ENCODE data around the gene OSBP. TPM values are rescaled to one million over a fixed set of nuclear protein-coding genes. Genes with fewer than 3 reads are reported as not detected.

OSBP gene
- polyA plus RNA-seq, 1 donor (not counting 4 experiments of a cell fraction or from before 2014, with no cell fraction given), result 31.9 TPM

DNA sequence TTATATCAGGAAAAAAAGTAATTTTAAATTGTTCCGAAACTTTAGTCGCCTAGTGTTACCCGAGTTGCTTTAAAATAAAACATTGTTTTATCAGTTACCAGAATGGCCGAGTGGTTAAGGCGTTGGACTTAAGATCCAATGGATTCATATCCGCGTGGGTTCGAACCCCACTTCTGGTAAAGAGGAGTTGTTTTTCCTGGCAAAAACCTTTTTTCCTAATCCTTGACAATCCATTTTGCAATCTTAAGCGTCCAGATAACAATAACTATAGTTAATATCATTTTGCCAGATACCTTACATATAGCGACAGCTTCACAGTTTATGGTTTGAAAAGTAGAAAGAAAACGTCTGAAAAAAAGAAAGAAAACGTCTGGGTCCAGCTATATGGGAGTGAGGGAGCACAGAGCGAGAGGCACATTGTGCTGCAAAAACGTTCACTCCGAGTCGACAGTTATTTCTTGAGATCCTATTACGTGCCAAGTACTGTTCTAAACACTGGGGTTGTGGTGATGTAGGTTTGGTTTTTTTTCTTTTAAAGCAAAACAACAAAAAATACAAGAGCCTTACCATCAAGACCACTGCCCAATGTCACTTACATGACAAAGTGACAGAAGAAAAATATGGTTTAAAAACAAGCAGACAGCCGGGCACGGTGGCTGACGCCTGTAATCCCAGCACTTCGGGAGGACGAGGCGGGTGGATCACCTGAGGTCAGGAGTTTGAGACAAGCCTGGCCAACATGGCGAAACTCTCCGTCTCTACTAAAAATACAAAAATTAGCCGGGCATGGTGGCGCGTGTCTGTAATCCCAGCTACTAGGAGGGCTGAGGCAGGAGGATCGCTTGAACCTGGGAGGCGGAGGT, 63.7 kb downstream of the OSBP start:
- Histone ChIP-seq H2AFZ (ENCODE audit: control insufficient read depth, low read length) (peak overlapping the region; percentile 59), H3K4me3 (ENCODE audit: control insufficient read depth in 2 of 3, extremely low read depth in 1 of 3, insufficient read depth in 2 of 3, low read depth in 1 of 3, low read length in 3 of 3) (peak overlapping the region; percentile 39 to 88 (median 69)), H3K36me3 (ENCODE audit: control insufficient read depth in 2 of 2, extremely low read depth in 1 of 2, insufficient read depth in 2 of 2, low read length in 2 of 2) (no peaks in the 10 kb centered on the region), H3K27ac (ENCODE audit: control insufficient read depth, insufficient read depth, low read length) (peak overlapping the region; percentile 92), H3K27me3 (ENCODE audit: control insufficient read depth, extremely low read depth, insufficient read depth, low read length) (no peaks in the 10 kb centered on the region), H3K79me2 (ENCODE audit: control insufficient read depth, insufficient read depth, low read length) (no peaks in the 10 kb centered on the region), H3K9me3 (ENCODE audit: control insufficient read depth, low read depth, low read length) (no peaks in the 10 kb centered on the region), H3K9me1 (ENCODE audit: control insufficient read depth, extremely low read depth, insufficient read depth, low read length) (no peaks in the 10 kb centered on the region), H3K4me1 (ENCODE audit: control insufficient read depth, extremely low read depth, insufficient read depth, low read length) (peaks cover 7% of the 10 kb centered on the region), H4K20me1 (ENCODE audit: control insufficient read depth, extremely low read depth, insufficient read depth, low read length) (no peaks in the 10 kb centered on the region), H3K9ac (ENCODE audit: control insufficient read depth, extremely low read depth, insufficient read depth, low read length) (peak overlapping the region; percentile 84), H3K4me2 (ENCODE audit: control insufficient read depth, extremely low read depth, insufficient read depth, low read depth, low read length) (peak overlapping the region; percentile 92)
- DNase-seq (ENCODE audit: low read depth, low spot score) (no peak), FAIRE-seq (no peak)
- TF ChIP-seq CTCF (optimal IDR thresholded peaks at IDR 0.05 in 1 of 3, IDR thresholded peaks at IDR 0.05 in 1 of 3, conservative IDR thresholded peaks at IDR 0.05 in 1 of 3; ENCODE audit: extremely low read depth in 1 of 3, insufficient read depth in 2 of 3, low read length in 3 of 3), result no peak
- TF ChIP-seq EZH2 (IDR thresholded peaks at IDR 0.05; ENCODE audit: low read length), result no peak
- dilution Hi-C loops (cut with MboI; ENCODE audit: extremely low pct_ligation_motif_present, low sequenced_read_pairs), result no loop called here

DNA sequence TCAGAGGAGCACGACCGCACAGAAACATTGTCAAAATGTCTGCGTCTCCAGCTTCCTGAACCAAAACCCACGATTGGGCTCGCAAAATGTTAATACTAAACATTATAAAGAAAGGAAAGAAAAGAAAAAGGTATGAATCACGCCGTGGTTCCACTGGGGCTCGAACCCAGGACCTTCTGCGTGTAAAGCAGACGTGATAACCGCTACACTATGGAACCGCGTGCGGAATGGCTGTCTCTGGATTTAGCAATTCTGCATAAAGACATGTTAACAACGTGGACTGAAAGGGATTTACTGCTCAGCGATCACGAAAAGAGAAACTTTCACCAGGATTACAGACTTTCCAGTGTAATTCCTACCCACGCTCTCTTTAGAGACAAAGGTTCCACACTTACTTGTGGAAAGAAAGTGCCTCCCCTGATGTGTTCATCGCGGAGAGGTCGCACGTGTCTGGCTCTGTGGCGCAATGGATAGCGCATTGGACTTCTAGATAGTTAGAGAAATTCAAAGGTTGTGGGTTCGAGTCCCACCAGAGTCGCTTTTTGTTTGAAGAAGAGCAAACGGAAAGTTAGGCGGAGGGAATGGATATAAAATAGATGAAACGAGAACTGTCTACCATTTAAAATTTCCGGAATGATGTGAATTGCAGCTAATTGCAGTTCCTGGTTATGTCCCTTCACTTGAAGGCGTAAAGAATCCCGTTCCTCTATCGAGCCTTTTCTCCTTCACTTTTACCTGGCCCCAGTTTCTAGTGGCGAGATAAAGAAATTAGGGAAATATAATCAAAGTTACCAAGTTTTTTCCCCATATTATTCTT, 64.5 kb downstream of the OSBP start:
- H3K4me3 ChIP-seq (ENCODE audit: control insufficient read depth in 2 of 3, extremely low read depth in 1 of 3, insufficient read depth in 2 of 3, low read depth in 1 of 3, low read length in 3 of 3), result peak overlapping the region; percentile 39 to 88 (median 69)
- peak overlapping the region; percentile 92 for H3K4me2 ChIP-seq (ENCODE audit: control insufficient read depth, extremely low read depth, insufficient read depth, low read depth, low read length)
- no peaks in the 10 kb centered on the region for H3K27me3 ChIP-seq (ENCODE audit: control insufficient read depth, extremely low read depth, insufficient read depth, low read length)
- no peaks in the 10 kb centered on the region for H3K9me1 ChIP-seq (ENCODE audit: control insufficient read depth, extremely low read depth, insufficient read depth, low read length)
- no peaks in the 10 kb centered on the region for H3K79me2 ChIP-seq (ENCODE audit: control insufficient read depth, insufficient read depth, low read length)
- TF ChIP-seq EZH2 (IDR thresholded peaks at IDR 0.05; ENCODE audit: low read length) (no peak), CTCF (optimal IDR thresholded peaks at IDR 0.05 in 1 of 3, IDR thresholded peaks at IDR 0.05 in 1 of 3, conservative IDR thresholded peaks at IDR 0.05 in 1 of 3; ENCODE audit: extremely low read depth in 1 of 3, insufficient read depth in 2 of 3, low read length in 3 of 3) (no peak)
- dilution Hi-C loops (cut with MboI; ENCODE audit: extremely low pct_ligation_motif_present, low sequenced_read_pairs), result no loop called here
- DNase-seq (ENCODE audit: low read depth, low spot score), result no peak
- FAIRE-seq, result no peak
- H3K36me3 ChIP-seq (ENCODE audit: control insufficient read depth in 2 of 2, extremely low read depth in 1 of 2, insufficient read depth in 2 of 2, low read length in 2 of 2), result no peaks in the 10 kb centered on the region
- peak overlapping the region; percentile 84 for H3K9ac ChIP-seq (ENCODE audit: control insufficient read depth, extremely low read depth, insufficient read depth, low read length)
- peaks cover 6% of the 10 kb centered on the region for H3K4me1 ChIP-seq (ENCODE audit: control insufficient read depth, extremely low read depth, insufficient read depth, low read length)
- peak overlapping the region; percentile 44 for H2AFZ ChIP-seq (ENCODE audit: control insufficient read depth, low read length)
- H3K27ac ChIP-seq (ENCODE audit: control insufficient read depth, insufficient read depth, low read length), result peak overlapping the region; percentile 92
- H4K20me1 ChIP-seq (ENCODE audit: control insufficient read depth, extremely low read depth, insufficient read depth, low read length), result no peaks in the 10 kb centered on the region
- no peaks in the 10 kb centered on the region for H3K9me3 ChIP-seq (ENCODE audit: control insufficient read depth, low read depth, low read length)
